ENCODE results near the gene NOTO.

DNA sequence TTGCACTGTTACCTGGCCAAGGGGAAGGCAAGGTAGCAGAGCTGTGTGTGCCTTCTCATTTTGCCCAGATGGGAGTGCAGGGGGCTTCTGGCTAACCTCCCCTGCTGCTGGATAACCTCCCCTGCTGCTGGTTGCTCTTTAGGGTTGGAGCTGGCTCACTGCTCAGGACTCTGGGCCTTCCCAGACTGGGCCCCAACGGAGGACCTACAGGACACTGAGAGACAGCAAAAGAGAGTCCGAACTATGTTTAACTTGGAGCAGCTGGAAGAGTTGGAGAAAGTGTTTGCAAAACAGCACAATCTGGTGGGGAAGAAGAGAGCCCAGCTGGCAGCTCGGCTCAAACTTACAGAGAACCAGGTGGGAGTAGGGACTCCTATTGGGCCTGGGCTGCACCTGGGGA is 5.9 kb downstream of the NOTO start:
- TF ChIP-seq, protein P1, sequence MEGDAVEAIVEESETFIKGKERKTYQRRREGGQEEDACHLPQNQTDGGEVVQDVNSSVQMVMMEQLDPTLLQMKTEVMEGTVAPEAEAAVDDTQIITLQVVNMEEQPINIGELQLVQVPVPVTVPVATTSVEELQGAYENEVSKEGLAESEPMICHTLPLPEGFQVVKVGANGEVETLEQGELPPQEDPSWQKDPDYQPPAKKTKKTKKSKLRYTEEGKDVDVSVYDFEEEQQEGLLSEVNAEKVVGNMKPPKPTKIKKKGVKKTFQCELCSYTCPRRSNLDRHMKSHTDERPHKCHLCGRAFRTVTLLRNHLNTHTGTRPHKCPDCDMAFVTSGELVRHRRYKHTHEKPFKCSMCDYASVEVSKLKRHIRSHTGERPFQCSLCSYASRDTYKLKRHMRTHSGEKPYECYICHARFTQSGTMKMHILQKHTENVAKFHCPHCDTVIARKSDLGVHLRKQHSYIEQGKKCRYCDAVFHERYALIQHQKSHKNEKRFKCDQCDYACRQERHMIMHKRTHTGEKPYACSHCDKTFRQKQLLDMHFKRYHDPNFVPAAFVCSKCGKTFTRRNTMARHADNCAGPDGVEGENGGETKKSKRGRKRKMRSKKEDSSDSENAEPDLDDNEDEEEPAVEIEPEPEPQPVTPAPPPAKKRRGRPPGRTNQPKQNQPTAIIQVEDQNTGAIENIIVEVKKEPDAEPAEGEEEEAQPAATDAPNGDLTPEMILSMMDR (IDR thresholded peaks at IDR 0.05; ENCODE audit: low read depth, low read length): no peak
- no peak for TF ChIP-seq POLR2A (IDR thresholded peaks at IDR 0.05; ENCODE audit: extremely low read depth, insufficient read length)

Data from NB4 (cell line).